Body of pancreas (tissue), 4 donors: ENCODE results near the gene DMAC2L. TPM values are rescaled to one million over a fixed set of nuclear protein-coding genes. Genes with fewer than 3 reads are reported as not detected.
A peak's percentile ranks its signal among the peaks of the same experiment; 100 is the strongest.

Experiments
- ATAC-seq: fragments of 150-250 bp; one replicate; pipeline ENCODE4 v1.9.1; 2016
- DNase-seq, 4 donors: peaks; one replicate each; pipeline ENCODE4 v3.0.0-alpha.2; 2019
- H3K27ac ChIP-seq, 4 donors: fragments of 200-600 bp; sonication (generic); 1 replicate in 3 of 4; 2 replicates in 1 of 4; pipeline versions ENCODE4 v1.5.1 to v1.6.1; 2016 to 2019; ENCODE audit warnings: mild to moderate bottlenecking in 1 of 4, mixed read lengths in 1 of 4, moderate library complexity in 1 of 4
- H3K27me3 ChIP-seq, 2 donors: fragments of 200-600 bp; sonication (generic); one replicate each; pipeline ENCODE4 v1.6.0; 2016; ENCODE audit warnings: mild to moderate bottlenecking in 1 of 2
- H3K36me3 ChIP-seq, 2 donors: fragments of 200-600 bp; sonication (generic); replicated peaks in 1 of 2; 2 replicates each; pipeline ENCODE4 v1.5.1; 2016; ENCODE audit warnings: low read depth in 2 of 2; ENCODE audit not compliant: insufficient read depth in 1 of 2
- H3K4me1 ChIP-seq: fragments of 200-600 bp; sonication (generic); one replicate; pipeline ENCODE4 v1.6.0; 2016
- H3K4me3 ChIP-seq, 2 donors: fragments of 200-600 bp; sonication (generic); 1 replicate in 1 of 2; 2 replicates in 1 of 2; pipeline ENCODE4 v1.5.1; 2016 to 2019
- H3K9me3 ChIP-seq, 3 donors: fragments of 200-600 bp; sonication (generic); 1 replicate in 2 of 3; 2 replicates in 1 of 3; pipeline ENCODE4 v1.5.1; 2016
- CTCF ChIP-seq, 7 experiments: fragments of 450-650 bp in 4 of 7; fragments of 200-600 bp in 3 of 7; sonication (generic) in 3 of 7; IDR thresholded peaks; one replicate each; pipeline ENCODE4 v1.5.1; 2016 to 2019; ENCODE audit warnings: antibody characterized with exemption in 7 of 7
- POLR2A ChIP-seq, 3 donors: fragments of 450-650 bp; IDR thresholded peaks; one replicate each; pipeline ENCODE4 v1.6.1; 2016; ENCODE audit warnings: antibody characterized with exemption in 3 of 3, mild to moderate bottlenecking in 2 of 3
- WGBS, 2 donors: methylation state at CpG; one replicate each; pipeline ENCODE4 v1.1.5; 2017; 5-methylcytosine and 5-hydroxymethylcytosine counted together
- intact Hi-C: fragments of 100-400 bp; cut with DNase I; formaldehyde crosslinking; loops from one replicate; pipeline ENCODE4 v1.15.1; 2023
- total RNA-seq, 2 donors: library from RNA; depleted of rRNA; stranded (reverse); fragments of >200 nt; gene quantifications; one replicate each; pipeline ENCODE4 v1.1.0, GENCODE V29; 2016

Gene DMAC2L
- total RNA-seq, 2 donors from 2014 or later, result 2.6 to 3.9 TPM

GRCh38 chr14:50345846-50346422, 33.8 kb downstream of the DMAC2L start:
- no peaks in the 10 kb centered on the region for H3K9me3 ChIP-seq
- 51 to 58% methylated on average over 6 of the region's 6 CpGs for WGBS, 2 donors
- TF ChIP-seq CTCF (IDR thresholded peaks at IDR 0.05) (no peak), POLR2A (IDR thresholded peaks at IDR 0.05) (no peak)
- no peak overlapping the region for H3K27ac ChIP-seq
- no peaks in the 10 kb centered on the region for H3K27me3 ChIP-seq
- H3K4me3 ChIP-seq, result no peak overlapping the region
- intact Hi-C loops, result no loop called here
- DNase-seq (no peak), ATAC-seq (no peak)
- H3K36me3 ChIP-seq, result no peaks in the 10 kb centered on the region
- H3K4me1 ChIP-seq, result peaks cover 9% of the 10 kb centered on the region

GRCh38 chr14:50347521-50347920, 35.4 kb downstream of the DMAC2L start:
- H3K4me1 ChIP-seq, result peaks cover 8% of the 10 kb centered on the region
- H3K4me3 ChIP-seq, result no peak overlapping the region
- H3K9me3 ChIP-seq, result no peaks in the 10 kb centered on the region
- 0 to 87% methylated on average over 1 of the region's 1 CpG for WGBS, 2 donors
- TF ChIP-seq CTCF (IDR thresholded peaks at IDR 0.05) (no peak), POLR2A (IDR thresholded peaks at IDR 0.05) (no peak)
- peak; percentile 60 for ATAC-seq
- H3K36me3 ChIP-seq, result no peaks in the 10 kb centered on the region
- H3K27ac ChIP-seq, result no peak overlapping the region
- DNase-seq, result peak in 3 of 4 donors; percentile 27 to 28 (median 28)
- intact Hi-C loops, result no loop called here
- no peaks in the 10 kb centered on the region for H3K27me3 ChIP-seq

- Histone ChIP-seq H3K4me3 (no peak overlapping the region), H3K36me3 (no peaks in the 10 kb centered on the region), H3K27ac (no peak overlapping the region), H3K4me1 (peaks cover 5% of the 10 kb centered on the region), H3K9me3 (no peaks in the 10 kb centered on the region), H3K27me3 (no peaks in the 10 kb centered on the region)
- intact Hi-C loops, result no loop called here
- DNase-seq (no peak), ATAC-seq (no peak)
- no peak for TF ChIP-seq POLR2A (IDR thresholded peaks at IDR 0.05)
- TF ChIP-seq CTCF (IDR thresholded peaks at IDR 0.05), result no peak
These were observed 36.8 kb downstream of the DMAC2L start for GRCh38 chr14:50348933-50349332.

DNA sequence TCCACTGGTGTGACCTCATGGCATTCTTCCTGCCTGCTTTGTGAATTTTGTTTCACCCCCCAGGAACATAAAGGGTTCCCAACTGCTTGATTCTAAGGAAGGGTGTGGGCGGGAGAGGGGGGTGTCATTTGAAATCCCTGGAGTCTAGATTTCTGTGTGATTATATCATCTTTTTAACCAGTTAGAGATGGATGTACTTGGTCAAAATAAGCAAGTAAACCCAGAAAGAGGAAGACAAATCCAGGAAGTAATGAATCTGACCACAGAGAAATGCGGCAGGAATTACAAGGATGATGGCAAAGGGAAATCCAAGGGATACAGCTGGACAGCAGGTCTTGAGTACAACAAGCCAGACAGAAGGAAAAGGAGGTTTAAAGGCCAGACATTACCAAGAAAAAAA, 38.9 kb downstream of the DMAC2L start:
- intact Hi-C loops, result no loop called here
- WGBS, 2 donors, result 79 to 89% methylated on average over 2 of the region's 2 CpGs
- H3K4me1 ChIP-seq, result peaks cover 5% of the 10 kb centered on the region
- no peak overlapping the region for H3K4me3 ChIP-seq
- no peak for ATAC-seq
- TF ChIP-seq POLR2A (IDR thresholded peaks at IDR 0.05) (no peak), CTCF (IDR thresholded peaks at IDR 0.05) (no peak)
- no peaks in the 10 kb centered on the region for H3K36me3 ChIP-seq
- no peak overlapping the region for H3K27ac ChIP-seq
- H3K9me3 ChIP-seq, result no peaks in the 10 kb centered on the region
- no peaks in the 10 kb centered on the region for H3K27me3 ChIP-seq
- no peak for DNase-seq

GRCh38 chr14:50352584-50352983, 40.5 kb downstream of the DMAC2L start:
- Histone ChIP-seq H3K36me3 (no peaks in the 10 kb centered on the region), H3K27me3 (no peaks in the 10 kb centered on the region), H3K4me3 (no peak overlapping the region), H3K27ac (no peak overlapping the region), H3K9me3 (no peaks in the 10 kb centered on the region), H3K4me1 (peaks cover 2% of the 10 kb centered on the region)
- DNase-seq (no peak), ATAC-seq (no peak)
- 82 to 84% methylated on average over 4 of the region's 4 CpGs for WGBS, 2 donors
- no peak for TF ChIP-seq POLR2A (IDR thresholded peaks at IDR 0.05)
- no peak for TF ChIP-seq CTCF (IDR thresholded peaks at IDR 0.05)
- intact Hi-C loops, result no loop called here
